ENCODE measurements around the gene C11orf52.

C11orf52 gene

GRCh38 chr11:111910676-111911562 lies 7.8 kb upstream of the C11orf52 start:
- intact Hi-C loops (cut with DNase I), result loop anchor here (5.0 kb wide), 1 partner anchor 71 kb away; no protein-coding TSS in a partner anchor
- DNase-seq, result peak; percentile 36 to 95 (median 85)

- peak; percentile 80 to 97 (median 92) for DNase-seq
- intact Hi-C loops (cut with DNase I), result loop anchor here (5.0 kb wide), 1 partner anchor 71 kb away; no protein-coding TSS in a partner anchor
These were observed 6.9 kb upstream of the C11orf52 start, which contains the start of gene CRYAB for GRCh38 chr11:111911563-111912401. CRYAB (minus strand) TSS chr11:111911770; CDS start chr11:111911724, 46 bp downstream.

GRCh38 chr11:111912535-111912934 lies 6.2 kb upstream of the C11orf52 start, which contains the start of gene HSPB2:
HSPB2 (plus strand) TSS chr11:111912734; CDS start chr11:111912830, 96 bp downstream.
- DNase-seq, result peak in 22 of 42 donors; percentile 18 to 68 (median 34)
- intact Hi-C loops (cut with DNase I), result loop anchor here (5.0 kb wide), 1 partner anchor 70 kb away; no protein-coding TSS in a partner anchor

GRCh38 chr11:111913031-111913861 lies 5.5 kb upstream of the C11orf52 start:
- intact Hi-C loops (cut with DNase I), result loop anchor here (5.0 kb wide), 1 partner anchor 69 kb away; no protein-coding TSS in a partner anchor
- peak in 17 of 42 donors; percentile 19 to 70 (median 42) for DNase-seq

GRCh38 chr11:111913997-111914396 lies 4.7 kb upstream of the C11orf52 start:
- DNase-seq, result peak in 41 of 42 donors; percentile 31 to 95 (median 81)
- intact Hi-C loops (cut with DNase I), result loop anchor here (5.0 kb wide), 1 partner anchor 68 kb away; no protein-coding TSS in a partner anchor

GRCh38 chr11:111916768-111917167 lies 1.9 kb upstream of the C11orf52 start:
- no peak for DNase-seq
- intact Hi-C loops (cut with DNase I), result no loop called here

GRCh38 chr11:111917312-111917711 lies 1.4 kb upstream of the C11orf52 start:
- no peak for DNase-seq
- intact Hi-C loops (cut with DNase I), result no loop called here

- DNase-seq, result no peak
- intact Hi-C loops (cut with DNase I), result no loop called here
These were observed 925 bp upstream of the C11orf52 start for GRCh38 chr11:111917788-111918187.

GRCh38 chr11:111920908-111921307 lies 2.2 kb downstream of the C11orf52 start:
- intact Hi-C loops (cut with DNase I), result no loop called here
- DNase-seq, result no peak

GRCh38 chr11:111921541-111922230 lies 3.0 kb downstream of the C11orf52 start:
- intact Hi-C loops (cut with DNase I), result no loop called here
- no peak for DNase-seq

- DNase-seq, result peak in 3 of 42 donors; percentile 44 to 61 (median 49)
- intact Hi-C loops (cut with DNase I), result no loop called here
These were observed 4.1 kb downstream of the C11orf52 start for GRCh38 chr11:111922803-111923202.

GRCh38 chr11:111923351-111923788 lies 4.7 kb downstream of the C11orf52 start:
- DNase-seq, result no peak
- intact Hi-C loops (cut with DNase I), result no loop called here

GRCh38 chr11:111923951-111924350 lies 5.2 kb downstream of the C11orf52 start:
- DNase-seq, result peak in 1 of 42 donors; percentile 30
- intact Hi-C loops (cut with DNase I), result no loop called here

GRCh38 chr11:111925953-111926352 lies 7.2 kb downstream of the C11orf52 start:
- intact Hi-C loops (cut with DNase I), result loop anchor here (5.0 kb wide), 1 partner anchor 49 kb away; the partner anchor contains the start of genes CFAP68 and FDXACB1
- DNase-seq, result no peak

- intact Hi-C loops (cut with DNase I), result loop anchor here (5.0 kb wide), 1 partner anchor 49 kb away; the partner anchor contains the start of genes CFAP68 and FDXACB1
- DNase-seq, result peak; percentile 91 to 99 (median 98)
These were observed 8.0 kb downstream of the C11orf52 start for GRCh38 chr11:111926505-111927391.

GRCh38 chr11:111930472-111930871 lies 11.8 kb downstream of the C11orf52 start:
- DNase-seq, result no peak
- intact Hi-C loops (cut with DNase I), result loop anchor here (10.0 kb wide), 1 partner anchor 144 kb away; the partner anchor contains the start of genes NKAPD1 and PIH1D2
